ENCODE results near the gene OPRM1.

DNA sequence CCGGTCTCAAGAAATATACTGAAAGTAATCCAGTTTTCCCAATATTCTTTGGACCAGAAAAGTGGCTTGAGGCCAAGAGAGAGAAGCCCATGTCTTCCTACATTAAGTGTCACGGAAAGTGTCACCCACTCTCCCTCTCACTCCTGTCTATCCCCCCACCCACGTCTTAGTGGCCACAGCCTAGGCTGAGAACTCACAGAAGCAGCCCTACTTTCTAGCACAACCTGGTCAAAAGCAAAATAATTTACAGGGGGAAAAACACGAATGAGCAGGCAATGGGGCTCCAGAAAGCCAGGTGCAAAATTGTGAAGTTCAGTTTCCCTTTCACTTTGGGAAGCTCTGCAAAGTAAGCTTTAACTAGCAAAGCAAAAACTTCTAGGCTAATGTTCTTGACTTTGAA, 118.0 kb downstream of the OPRM1 start:
- TF ChIP-seq POLR2A (IDR thresholded peaks at IDR 0.05; ENCODE audit: control extremely low read depth in 1 of 2, low read depth in 2 of 2, low read length in 2 of 2) (no peak), RAD21 (IDR thresholded peaks at IDR 0.05 in 1 of 2, conservative IDR thresholded peaks at IDR 0.05 in 1 of 2; ENCODE audit: low read depth in 2 of 2, low read length in 2 of 2) (no peak), POLR2AphosphoS5 (IDR thresholded peaks at IDR 0.05; ENCODE audit: low read depth, low read length) (no peak), EGR1 (IDR thresholded peaks at IDR 0.05; ENCODE audit: borderline replicate concordance, low read depth, low read length) (no peak), RFX5 (IDR thresholded peaks at IDR 0.05; ENCODE audit: borderline replicate concordance, low read depth, low read length) (no peak), EZH2 (IDR thresholded peaks at IDR 0.05; ENCODE audit: low read depth, low read length, severe bottlenecking) (no peak), CREB1 (IDR thresholded peaks at IDR 0.05) (no peak), GABPA (IDR thresholded peaks at IDR 0.05; ENCODE audit: borderline replicate concordance, insufficient read depth, low read length) (no peak), POU5F1 (IDR thresholded peaks at IDR 0.05; ENCODE audit: low read depth, low read length) (no peak)

Measured in H1 (cell line).